Measurements from ENCODE around the gene ZDHHC8. TPM values are rescaled to one million over a fixed set of nuclear protein-coding genes. Genes with fewer than 3 reads are reported as not detected.

The ZDHHC8 gene
- total RNA-seq, 1 experiment from 2014 or later = 51.7 TPM

DNA sequence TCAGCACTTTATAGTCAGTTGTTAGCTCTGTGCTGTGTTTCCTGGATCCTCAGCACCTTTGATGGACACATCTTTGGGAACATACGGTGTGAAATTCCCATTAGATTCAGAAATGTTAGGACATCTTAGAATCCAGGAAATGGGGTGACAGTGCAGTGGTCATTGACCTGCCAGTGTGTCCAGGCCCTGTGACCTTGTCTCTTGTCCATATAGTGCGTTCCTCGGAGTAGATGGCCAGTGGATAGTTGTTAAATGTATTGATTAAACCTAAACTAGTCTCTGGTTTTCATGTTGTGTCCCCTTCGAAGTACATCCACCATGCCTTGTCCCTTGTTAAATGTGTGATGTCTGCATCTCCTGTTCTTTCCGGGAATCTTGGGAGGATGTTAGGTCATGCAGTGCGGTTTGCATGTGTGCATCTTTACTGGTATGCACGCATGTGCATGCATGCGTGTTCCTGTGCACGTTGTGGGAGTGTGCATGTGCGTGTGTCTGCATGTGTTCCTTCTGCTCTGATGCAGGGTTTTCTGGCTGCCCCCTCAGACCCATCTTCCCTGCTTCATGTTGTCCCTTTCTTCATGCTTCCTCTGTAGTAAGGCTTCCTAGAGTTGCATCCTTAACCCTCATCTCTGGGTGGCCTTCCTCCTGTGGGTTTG lies 47.6 kb upstream of the ZDHHC8 start:
- H2BK15ac ChIP-seq (ENCODE audit: low read depth, low read length) = no peak overlapping the region
- no peak overlapping the region for H3K4ac ChIP-seq (ENCODE audit: low read depth, low read length)
- DNase-seq = no peak
- no peak overlapping the region for H2AFZ ChIP-seq (ENCODE audit: low read length)
- H3K18ac ChIP-seq (ENCODE audit: insufficient read length, low read depth, low read length) = no peak overlapping the region
- H3K27me3 ChIP-seq (ENCODE audit: insufficient read depth, low read length) = no peaks in the 10 kb centered on the region
- no peak overlapping the region for H2BK12ac ChIP-seq (ENCODE audit: insufficient read length, low read depth, low read length)
- H3T11ph ChIP-seq (ENCODE audit: low read length) = no peak overlapping the region
- H3K14ac ChIP-seq (ENCODE audit: insufficient read depth, low read length) = no peak overlapping the region
- H2BK5ac ChIP-seq (ENCODE audit: insufficient read length, low read length) = no peak overlapping the region
- no peak overlapping the region for H4K8ac ChIP-seq (replicated peaks; ENCODE audit: insufficient read length, low read depth, low read length)
- H3K79me2 ChIP-seq (ENCODE audit: insufficient read depth, low read length) = peaks cover 35% of the 10 kb centered on the region
- no peak overlapping the region for H2BK120ac ChIP-seq (ENCODE audit: low read depth, low read length, poor library complexity, severe bottlenecking)
- no peak overlapping the region for H4K91ac ChIP-seq (ENCODE audit: insufficient read length, low read depth, low read length)
- H3K9me3 ChIP-seq (ENCODE audit: control insufficient read depth, low read depth, low read length) = no peaks in the 10 kb centered on the region
- H2BK20ac ChIP-seq (ENCODE audit: low read depth, low read length, poor library complexity, severe bottlenecking) = no peak overlapping the region
- Mint-ChIP-seq H3K9me3 (no peaks in the 10 kb centered on the region), H3K27ac (peak overlapping the region in 2 of 3 experiments; percentile 86 to 89; a peak in 3 of 7 replicates), H3K36me3 (ENCODE audit: insufficient read depth in 1 of 3, low read depth in 3 of 3) (peaks cover 34 to 63% (median 52%) of the 10 kb centered on the region in 3 experiments; a peak in 6 of 7 replicates), H3K4me1 (peaks cover 37 to 50% of the 10 kb centered on the region in 2 experiments), H3K4me3 (no peak overlapping the region; a peak in 3 of 5 replicates), H3K27me3 (ENCODE audit: low read depth) (no peaks in the 10 kb centered on the region)
- TF ChIP-seq, protein P1, sequence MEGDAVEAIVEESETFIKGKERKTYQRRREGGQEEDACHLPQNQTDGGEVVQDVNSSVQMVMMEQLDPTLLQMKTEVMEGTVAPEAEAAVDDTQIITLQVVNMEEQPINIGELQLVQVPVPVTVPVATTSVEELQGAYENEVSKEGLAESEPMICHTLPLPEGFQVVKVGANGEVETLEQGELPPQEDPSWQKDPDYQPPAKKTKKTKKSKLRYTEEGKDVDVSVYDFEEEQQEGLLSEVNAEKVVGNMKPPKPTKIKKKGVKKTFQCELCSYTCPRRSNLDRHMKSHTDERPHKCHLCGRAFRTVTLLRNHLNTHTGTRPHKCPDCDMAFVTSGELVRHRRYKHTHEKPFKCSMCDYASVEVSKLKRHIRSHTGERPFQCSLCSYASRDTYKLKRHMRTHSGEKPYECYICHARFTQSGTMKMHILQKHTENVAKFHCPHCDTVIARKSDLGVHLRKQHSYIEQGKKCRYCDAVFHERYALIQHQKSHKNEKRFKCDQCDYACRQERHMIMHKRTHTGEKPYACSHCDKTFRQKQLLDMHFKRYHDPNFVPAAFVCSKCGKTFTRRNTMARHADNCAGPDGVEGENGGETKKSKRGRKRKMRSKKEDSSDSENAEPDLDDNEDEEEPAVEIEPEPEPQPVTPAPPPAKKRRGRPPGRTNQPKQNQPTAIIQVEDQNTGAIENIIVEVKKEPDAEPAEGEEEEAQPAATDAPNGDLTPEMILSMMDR (conservative IDR thresholded peaks at IDR 0.05) = no peak
- H4K5ac ChIP-seq (ENCODE audit: insufficient read length, low read depth, low read length) = peak overlapping the region; percentile 33
- no peak overlapping the region for H3K9ac ChIP-seq (ENCODE audit: extremely low read depth, insufficient read length, low read length)
- H3K4me1 ChIP-seq (ENCODE audit: insufficient read depth, low read length) = peaks cover 2% of the 10 kb centered on the region; the same call in 1 of the 2 replicates
- no peak overlapping the region for H3K4me2 ChIP-seq (ENCODE audit: insufficient read depth, insufficient read length, low read length)
- peaks cover 8% of the 10 kb centered on the region for H3K23me2 ChIP-seq (ENCODE audit: insufficient read length, low read depth, low read length, poor library complexity, severe bottlenecking)
- H4K20me1 ChIP-seq (ENCODE audit: control insufficient read depth, insufficient read depth, insufficient read length) = peaks cover 6% of the 10 kb centered on the region
- H3K27ac ChIP-seq (ENCODE audit: insufficient read length, low read depth, low read length) = no peak overlapping the region
- no peak overlapping the region for H3K56ac ChIP-seq (ENCODE audit: insufficient read length, low read depth, low read length)
- WGBS (ENCODE audit: extremely low coverage, insufficient read length, low lambda C conversion rate) = no CpG with 5 or more reads among the region's 10 CpGs
- peaks cover 22% of the 10 kb centered on the region for H3K79me1 ChIP-seq (ENCODE audit: insufficient read depth, low read depth, low read length, poor library complexity, severe bottlenecking)
- H2AK5ac ChIP-seq (ENCODE audit: insufficient read length, low read length) = no peak overlapping the region
- no peak overlapping the region for H3K23ac ChIP-seq (ENCODE audit: insufficient read length, low read depth, low read length)
